Fibroblast of pulmonary artery (primary cell): ENCODE results near the gene ALPG.

Experiments
- DNase-seq: peaks from one replicate; pipeline ENCODE4 v3.0.0-alpha.2; 2010; ENCODE audit warnings: low read depth
- H3K4me3 ChIP-seq: replicated peaks from 2 replicates; pipeline ENCODE4 v1.5.1; 2011; ENCODE audit warnings: low read depth, mild to moderate bottlenecking, control low read depth, low read length, moderate library complexity
- CTCF ChIP-seq: IDR thresholded peaks from 2 replicates; pipeline ENCODE4 v1.5.1; 2011; ENCODE audit warnings: mild to moderate bottlenecking, control low read depth, low read length, inconsistent platforms; ENCODE audit errors: missing control alignments

Gene ALPG

GRCh38 chr2:232457121-232458011 is 50.7 kb downstream of the ALPG start:
- no peak overlapping the region for H3K4me3 ChIP-seq
- no peak for DNase-seq
- no peak for TF ChIP-seq CTCF

GRCh38 chr2:232458051-232458660 is 51.5 kb downstream of the ALPG start:
- TF ChIP-seq CTCF = no peak
- no peak overlapping the region for H3K4me3 ChIP-seq
- no peak for DNase-seq

GRCh38 chr2:232458661-232459418 is 52.2 kb downstream of the ALPG start:
- TF ChIP-seq CTCF = no peak
- DNase-seq = no peak
- no peak overlapping the region for H3K4me3 ChIP-seq

GRCh38 chr2:232459419-232460035 is 52.9 kb downstream of the ALPG start:
- TF ChIP-seq CTCF = no peak
- DNase-seq = no peak

GRCh38 chr2:232460171-232460570 is 53.5 kb downstream of the ALPG start:
- TF ChIP-seq CTCF = no peak
- DNase-seq = no peak
- no peak overlapping the region for H3K4me3 ChIP-seq

More at GRCh38 chr2:232459419-232460035, 52.9 kb downstream of the ALPG start:
- H3K4me3 ChIP-seq = no peak overlapping the region
